ENCODE results near the gene ELL3.
"Not testable (repeated sequence)": the region's sequence is repeated elsewhere in the genome, so short reads cannot be mapped to it uniquely, and the experiment has no call there.

ELL3 gene

GRCh38 chr15:43791993-43792760, 15.4 kb upstream of the ELL3 start, which contains the start of gene SERF2:
TSS of gene SERF2 (plus strand) at chr15:43792320. CDS start at chr15:43792377, 57 bp downstream.
- DNase-seq (ENCODE audit: low spot score) = peak; percentile 100

GRCh38 chr15:43789409-43789808, 12.6 kb upstream of the ELL3 start:
- DNase-seq (ENCODE audit: low spot score) = no peak

DNA sequence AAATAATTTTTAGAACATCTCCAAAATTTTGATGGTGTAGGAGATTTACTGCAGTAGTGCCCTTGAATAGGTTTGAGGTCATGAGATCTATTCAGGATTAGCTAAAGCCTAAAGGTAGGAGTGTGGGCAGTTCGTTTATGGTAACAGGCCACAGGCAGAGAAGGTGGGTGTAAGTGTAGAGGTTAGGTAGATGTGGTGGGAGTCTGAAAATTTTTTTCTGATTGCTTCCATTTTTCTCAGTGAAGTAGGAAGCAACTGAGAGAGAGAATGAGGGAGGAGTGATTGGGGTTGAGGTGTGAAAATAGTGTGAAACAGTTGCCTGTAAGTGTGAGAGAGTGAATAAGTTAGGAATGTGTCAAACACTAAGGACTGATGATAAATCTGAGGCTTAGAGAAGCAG, 2.2 kb upstream of the ELL3 start:
- DNase-seq (ENCODE audit: low spot score) = no peak

DNA sequence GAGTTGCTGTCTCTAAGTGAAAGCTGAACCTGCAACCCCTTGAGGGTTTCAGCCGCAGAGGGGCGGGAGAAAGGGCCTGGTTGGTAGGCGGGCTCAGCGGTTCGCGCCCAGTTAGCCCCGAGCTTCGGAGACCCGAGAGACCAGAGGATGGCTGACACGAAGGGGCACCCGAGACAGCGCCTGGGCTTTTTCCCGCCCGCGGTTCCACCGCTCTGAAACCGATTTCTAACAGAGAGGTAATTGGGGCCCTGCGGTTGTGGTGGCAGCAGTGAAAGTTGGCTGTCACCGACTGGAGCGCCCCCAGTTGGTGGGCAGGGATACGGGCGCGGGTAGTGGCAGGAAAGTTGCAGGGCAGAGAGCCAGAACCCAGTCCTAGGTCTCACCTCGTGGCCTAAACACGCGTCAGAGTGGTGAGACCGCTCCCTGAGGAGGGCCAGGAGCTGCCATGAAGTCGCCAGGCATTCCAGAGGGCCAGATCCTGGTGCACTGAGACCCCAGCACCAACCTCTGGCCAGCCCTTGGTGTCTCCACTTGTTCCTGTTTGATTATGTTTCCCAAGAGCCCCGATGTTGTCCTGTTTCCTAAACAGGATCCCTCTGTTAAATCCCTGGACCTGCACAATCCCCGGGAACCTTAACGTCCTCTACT, 625 bp upstream of the ELL3 start:
- DNase-seq (ENCODE audit: low spot score) = peak; percentile 80

DNA sequence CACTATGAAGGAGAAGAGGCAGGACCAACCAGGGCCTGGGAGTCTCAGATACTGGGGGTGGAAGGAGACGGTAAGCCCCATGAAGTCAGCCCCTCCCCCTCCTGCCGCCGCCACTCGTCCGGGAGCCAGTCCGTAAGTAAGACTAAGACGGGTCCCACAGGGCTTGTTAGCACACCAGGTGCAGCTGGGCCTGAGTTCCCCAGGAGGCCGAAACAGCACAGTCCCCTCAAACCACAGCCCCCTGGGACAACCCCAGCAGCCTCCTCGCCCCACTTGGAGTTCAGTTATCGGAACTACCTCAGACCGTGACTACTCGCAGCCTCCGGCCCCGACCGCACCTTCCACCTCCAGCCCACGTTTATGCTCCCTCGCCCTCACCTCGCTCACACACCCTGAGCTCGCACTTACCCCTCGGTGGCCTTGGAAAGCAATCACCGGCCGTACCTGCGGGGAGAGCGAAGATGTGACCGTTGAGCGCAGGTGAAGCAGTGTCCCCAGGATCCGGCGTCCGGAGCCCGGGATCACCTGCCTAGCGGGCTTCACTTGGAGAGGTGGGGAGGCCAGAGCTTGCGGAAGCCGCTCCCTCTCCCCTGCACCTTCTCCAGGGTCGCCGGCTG, 557 bp downstream of the ELL3 start:
- DNase-seq (ENCODE audit: low spot score) = no peak

DNA sequence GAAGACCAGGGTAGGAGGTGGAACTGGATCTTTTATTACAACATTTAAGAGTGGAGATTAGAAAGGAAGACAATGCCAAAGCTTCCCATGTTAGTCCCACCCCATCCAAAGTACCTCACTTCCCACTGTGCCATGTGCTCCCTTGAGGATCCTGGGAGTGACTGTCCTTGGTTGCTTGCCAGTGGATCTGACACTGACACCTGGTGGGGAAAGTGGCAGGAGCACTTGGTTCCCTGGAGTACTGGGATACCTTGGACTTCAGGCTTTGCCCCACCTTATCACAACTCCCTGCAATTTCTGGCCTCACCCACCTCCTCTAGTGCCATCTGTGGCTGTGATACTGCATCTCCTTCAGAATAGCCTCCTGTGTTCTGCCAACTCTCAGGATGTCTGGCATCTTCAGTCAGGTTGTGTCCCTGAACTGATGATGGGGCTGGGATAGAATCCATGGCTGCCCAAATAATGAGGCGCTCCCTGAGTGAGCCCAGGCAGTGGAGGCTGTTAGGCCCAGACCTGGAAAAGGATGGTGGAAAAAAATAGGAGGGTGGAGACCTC, 1.3 kb downstream of the ELL3 start:
- DNase-seq (ENCODE audit: low spot score) = no peak

- DNase-seq (ENCODE audit: low spot score) = no peak
These were observed 2.7 kb downstream of the ELL3 start for GRCh38 chr15:43774062-43774461.

- DNase-seq (ENCODE audit: low spot score) = no peak
These were observed 4.1 kb downstream of the ELL3 start for GRCh38 chr15:43772624-43773023.

GRCh38 chr15:43771816-43772215, 5.0 kb downstream of the ELL3 start:
- no peak for DNase-seq (ENCODE audit: low spot score)

GRCh38 chr15:43769584-43770228, 7.1 kb downstream of the ELL3 start:
- peak; percentile 58 for DNase-seq (ENCODE audit: low spot score)

DNA sequence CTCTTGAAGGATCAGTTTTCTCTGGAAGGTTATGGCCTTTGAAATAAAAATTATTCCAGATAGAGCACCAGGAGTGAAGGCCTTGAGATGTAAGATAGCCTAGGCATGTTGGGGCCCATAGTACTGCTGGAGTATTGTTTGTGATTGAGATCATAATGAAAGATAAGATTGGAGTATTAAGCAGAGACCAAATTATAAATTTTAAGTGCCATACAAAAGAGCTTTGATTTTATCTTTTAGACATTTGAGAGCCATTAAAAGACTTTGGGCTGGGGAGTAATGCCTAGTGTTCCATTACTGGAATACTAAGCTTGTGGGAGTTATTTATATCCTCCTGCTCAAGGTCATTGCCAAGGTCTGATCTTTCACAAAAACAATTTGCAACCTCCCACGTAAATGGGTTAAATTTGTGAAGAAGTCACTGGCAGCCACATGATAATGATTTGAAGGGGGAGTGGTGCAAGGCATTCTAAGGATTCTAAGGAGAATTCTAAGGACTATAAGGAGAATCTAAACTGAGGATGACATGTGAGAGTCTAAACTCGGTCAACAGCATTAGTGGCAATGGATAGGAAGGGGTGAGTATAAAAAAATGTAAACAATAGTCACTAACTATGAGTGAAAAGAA, 12.8 kb downstream of the ELL3 start:
- DNase-seq (ENCODE audit: low spot score) = no peak

GRCh38 chr15:43762824-43763223, 13.9 kb downstream of the ELL3 start:
- DNase-seq (ENCODE audit: low spot score) = no peak

- no peak for DNase-seq (ENCODE audit: low spot score)
These were observed 24.9 kb downstream of the ELL3 start for GRCh38 chr15:43751885-43752284.

GRCh38 chr15:43749690-43750345, 26.9 kb downstream of the ELL3 start:
- peak; percentile 57 for DNase-seq (ENCODE audit: low spot score)

DNA sequence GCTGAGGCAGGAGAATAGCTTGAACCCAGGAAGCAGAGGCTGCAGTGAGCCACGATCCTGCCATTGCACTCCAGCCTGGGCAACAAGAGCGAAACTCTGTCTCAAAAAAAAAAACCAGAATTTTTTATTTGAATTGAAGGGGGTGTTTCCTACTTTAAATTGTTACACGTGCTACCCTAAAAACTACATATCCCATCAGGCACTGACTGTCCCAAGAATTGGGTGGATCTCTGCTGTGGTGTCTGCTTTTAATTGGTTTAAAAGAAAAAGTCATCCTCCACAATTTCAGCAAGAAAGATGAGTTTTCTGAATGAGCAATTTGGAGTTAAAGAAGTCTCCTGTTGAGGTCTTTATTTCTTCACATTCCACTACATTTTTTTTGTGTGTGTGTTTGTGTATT, 28.4 kb downstream of the ELL3 start:
- peak; percentile 46 for DNase-seq (ENCODE audit: low spot score)

- peak; percentile 32 for DNase-seq (ENCODE audit: low spot score)
These were observed 29.9 kb downstream of the ELL3 start for GRCh38 chr15:43746903-43747309.

- DNase-seq (ENCODE audit: low spot score) = peak; percentile 84
These were observed 30.4 kb downstream of the ELL3 start, which contains the start of gene PDIA3 for GRCh38 chr15:43746245-43746902. TSS of gene PDIA3 (plus strand) at chr15:43746438. CDS start at chr15:43746540, 102 bp downstream.

DNA sequence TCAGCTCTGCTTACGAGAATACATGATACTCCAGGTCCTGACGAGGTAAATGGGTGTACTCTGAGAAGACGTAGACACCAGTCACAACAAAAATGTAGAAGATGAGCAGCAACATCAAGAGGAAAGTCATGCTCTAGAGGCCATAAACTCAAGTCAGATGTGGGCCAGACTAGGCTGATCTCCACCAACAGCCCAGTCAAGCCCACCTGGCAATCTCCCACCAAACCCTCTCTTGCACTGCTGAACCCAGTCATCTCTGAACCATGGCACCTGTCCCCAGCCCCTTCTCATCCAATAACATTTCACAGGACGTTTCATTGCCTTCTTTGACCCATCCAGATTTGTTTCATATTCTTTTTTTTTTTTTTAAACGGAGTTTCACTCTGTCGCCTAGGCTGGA, 41.4 kb downstream of the ELL3 start:
- no peak for DNase-seq (ENCODE audit: low spot score)

DNA sequence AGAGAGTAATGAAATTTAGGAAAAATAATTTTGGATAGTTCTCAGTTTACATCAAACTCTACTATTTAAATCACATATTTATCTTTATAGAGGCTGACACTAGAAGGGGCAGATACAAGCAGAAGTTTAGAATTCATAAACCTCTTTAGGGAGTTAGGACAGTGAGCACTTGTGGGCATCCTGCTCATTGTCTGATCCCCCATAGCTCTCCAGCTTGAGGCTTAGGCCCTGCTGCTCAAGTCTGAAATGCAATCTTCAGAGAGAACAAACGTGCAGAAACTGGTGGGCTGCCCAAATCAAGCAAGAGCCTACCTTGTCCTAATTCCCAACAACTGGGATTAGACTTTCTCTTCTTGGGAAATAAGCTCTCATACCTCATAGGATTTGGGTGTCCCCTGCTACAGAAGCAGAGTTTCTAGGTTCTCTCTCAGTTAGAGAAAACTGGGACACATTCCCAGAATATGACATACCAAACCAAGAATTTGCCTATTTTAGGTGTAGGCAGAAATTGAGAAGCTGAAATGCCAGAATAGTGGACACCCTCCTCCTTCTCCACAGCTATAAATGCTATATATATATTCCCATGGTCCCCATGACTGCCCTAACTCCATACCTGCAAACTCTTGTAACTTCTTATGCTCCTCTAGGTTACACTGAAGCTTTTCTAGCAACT, 48.6 kb downstream of the ELL3 start:
- not testable (repeated sequence) for DNase-seq (ENCODE audit: low spot score)

DNA sequence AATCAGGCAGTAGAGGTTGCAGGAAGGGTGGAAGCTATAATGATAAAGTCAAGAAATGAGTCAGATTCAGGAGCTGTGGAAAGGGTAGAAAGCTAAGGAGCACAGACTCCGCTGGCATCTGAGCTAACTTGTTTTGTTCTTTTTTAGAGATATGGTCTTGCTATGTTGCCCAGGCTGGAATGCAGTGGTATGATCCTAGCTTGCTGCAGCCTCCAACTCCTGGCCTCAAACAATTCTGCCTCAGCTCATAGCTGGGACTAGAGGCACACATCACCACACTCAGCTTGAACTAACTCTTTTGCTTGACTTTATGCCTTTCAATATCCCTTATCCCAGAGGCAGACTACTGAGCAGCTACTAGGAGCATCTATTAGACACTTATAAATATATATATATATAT, 50.5 kb downstream of the ELL3 start:
- not testable (repeated sequence) for DNase-seq (ENCODE audit: low spot score)

Data from CD4-positive, alpha-beta T cell treated with Interleukin-15 for 4 hours (primary cell).